Esophagus (tissue), 2 donors: ENCODE results near the gene LRMDA. TPM values are rescaled to one million over a fixed set of nuclear protein-coding genes. Genes with fewer than 3 reads are reported as not detected.

Experiments
- H3K27ac ChIP-seq, 2 donors: one replicate each; pipeline ENCODE4 v1.5.1; 2013; ENCODE audit warnings: low read depth in 2 of 2, mild to moderate bottlenecking in 2 of 2, inconsistent platforms in 1 of 2, low read length in 1 of 2, moderate library complexity in 1 of 2
- H3K27me3 ChIP-seq, 2 donors: one replicate each; pipeline ENCODE4 v1.6.1; 2013; ENCODE audit warnings: low read length in 2 of 2, control low read depth in 1 of 2, mild to moderate bottlenecking in 1 of 2; ENCODE audit not compliant: insufficient read depth in 2 of 2, control insufficient read depth in 1 of 2
- H3K36me3 ChIP-seq, 2 donors: one replicate each; pipeline ENCODE4 v1.6.1; 2013; ENCODE audit warnings: low read length in 1 of 2; ENCODE audit not compliant: control insufficient read depth in 2 of 2, insufficient read depth in 2 of 2
- H3K4me1 ChIP-seq, 2 donors: one replicate each; pipeline ENCODE4 v1.6.1; 2013; ENCODE audit warnings: low read length in 1 of 2; ENCODE audit not compliant: control insufficient read depth in 2 of 2, insufficient read depth in 2 of 2
- H3K4me3 ChIP-seq, 2 donors: one replicate each; pipeline ENCODE4 v1.5.1; 2013; ENCODE audit warnings: low read length in 2 of 2, mild to moderate bottlenecking in 2 of 2, low read depth in 1 of 2, moderate library complexity in 1 of 2
- H3K9me3 ChIP-seq, 2 donors: one replicate each; pipeline ENCODE4 v1.6.1; 2013; ENCODE audit warnings: mild to moderate bottlenecking in 2 of 2, low read depth in 1 of 2, low read length in 1 of 2, moderate library complexity in 1 of 2; ENCODE audit not compliant: control insufficient read depth in 2 of 2, insufficient read depth in 1 of 2
- WGBS, 2 donors: extraction: QIAGEN DNeasy Blood & Tissue Kit; methylation state at CpG; one replicate each; pipeline ENCODE4 v1.1.7; 2013; 5-methylcytosine and 5-hydroxymethylcytosine counted together
- polyA plus RNA-seq, 2 donors: library from polyadenylated mRNA; stranded (reverse); fragments of 200-250 nt; gene quantifications; one replicate each; pipeline ENCODE4 v1.2.3, GENCODE V29; 2013
- donor health status: healthy with polysubstance abuse.
- donor health status: Bipolar disorder and iron deficiency.

The LRMDA gene
- polyA plus RNA-seq, 2 donors, result 1.8 to 4.0 TPM

- WGBS, 2 donors, result 67 to 72% methylated on average over 33 of the region's 33 CpGs
Observed at GRCh38 chr10:76111986-76112825, 680.8 kb downstream of the LRMDA start.

GRCh38 chr10:76112826-76113150 lies 681.4 kb downstream of the LRMDA start:
- no peaks in the 10 kb centered on the region for H3K9me3 ChIP-seq
- H3K27me3 ChIP-seq, result no peaks in the 10 kb centered on the region
- H3K27ac ChIP-seq, result no peak overlapping the region
- 47 to 63% methylated on average over 2 of the region's 2 CpGs for WGBS, 2 donors
- H3K4me3 ChIP-seq, result no peak overlapping the region
- H3K4me1 ChIP-seq, result no peaks in the 10 kb centered on the region
- H3K36me3 ChIP-seq, result no peaks in the 10 kb centered on the region

More at GRCh38 chr10:76111986-76112825, 680.8 kb downstream of the LRMDA start:
- H3K27me3 ChIP-seq, result no peaks in the 10 kb centered on the region
- H3K4me1 ChIP-seq, result no peaks in the 10 kb centered on the region
- H3K4me3 ChIP-seq, result no peak overlapping the region
- H3K36me3 ChIP-seq, result no peaks in the 10 kb centered on the region
- H3K9me3 ChIP-seq, result no peaks in the 10 kb centered on the region
- H3K27ac ChIP-seq, result no peak overlapping the region

- Histone ChIP-seq H3K9me3 (no peaks in the 10 kb centered on the region), H3K36me3 (no peaks in the 10 kb centered on the region), H3K27me3 (no peaks in the 10 kb centered on the region), H3K4me3 (no peak overlapping the region), H3K4me1 (no peaks in the 10 kb centered on the region), H3K27ac (no peak overlapping the region)
- WGBS, 2 donors, result 63 to 65% methylated on average over 4 of the region's 4 CpGs
Observed at GRCh38 chr10:76113952-76114351, 682.5 kb downstream of the LRMDA start.

GRCh38 chr10:76114581-76115001 lies 683.2 kb downstream of the LRMDA start:
- Histone ChIP-seq H3K27ac (no peak overlapping the region), H3K9me3 (no peaks in the 10 kb centered on the region), H3K36me3 (no peaks in the 10 kb centered on the region), H3K27me3 (no peaks in the 10 kb centered on the region), H3K4me1 (no peaks in the 10 kb centered on the region), H3K4me3 (no peak overlapping the region)
- WGBS, 2 donors, result 62 to 70% methylated on average over 9 of the region's 9 CpGs

GRCh38 chr10:76115131-76115470 lies 683.7 kb downstream of the LRMDA start:
- no peaks in the 10 kb centered on the region for H3K9me3 ChIP-seq
- H3K27ac ChIP-seq, result no peak overlapping the region

GRCh38 chr10:76115471-76116155 lies 684.2 kb downstream of the LRMDA start:
- Histone ChIP-seq H3K4me3 (no peak overlapping the region), H3K4me1 (no peaks in the 10 kb centered on the region), H3K9me3 (no peaks in the 10 kb centered on the region), H3K27me3 (no peaks in the 10 kb centered on the region), H3K36me3 (no peaks in the 10 kb centered on the region), H3K27ac (no peak overlapping the region)
- 67 to 76% methylated on average over 11 of the region's 11 CpGs for WGBS, 2 donors

More at GRCh38 chr10:76115131-76115470, 683.7 kb downstream of the LRMDA start:
- no peak overlapping the region for H3K4me3 ChIP-seq
- 65 to 80% methylated on average over 6 of the region's 6 CpGs for WGBS, 2 donors
- no peaks in the 10 kb centered on the region for H3K27me3 ChIP-seq
- no peaks in the 10 kb centered on the region for H3K36me3 ChIP-seq
- no peaks in the 10 kb centered on the region for H3K4me1 ChIP-seq

GRCh38 chr10:76116523-76116922 lies 685.1 kb downstream of the LRMDA start:
- WGBS, 2 donors, result 78 to 83% methylated on average over 3 of the region's 3 CpGs
- no peaks in the 10 kb centered on the region for H3K9me3 ChIP-seq
- no peaks in the 10 kb centered on the region for H3K4me1 ChIP-seq
- H3K4me3 ChIP-seq, result no peak overlapping the region
- H3K27me3 ChIP-seq, result no peaks in the 10 kb centered on the region
- no peaks in the 10 kb centered on the region for H3K36me3 ChIP-seq
- no peak overlapping the region for H3K27ac ChIP-seq

- no peak overlapping the region for H3K27ac ChIP-seq
- no peaks in the 10 kb centered on the region for H3K36me3 ChIP-seq
Observed at GRCh38 chr10:76117949-76118348, 686.5 kb downstream of the LRMDA start.

GRCh38 chr10:76119036-76119435 lies 687.6 kb downstream of the LRMDA start:
- Histone ChIP-seq H3K27ac (no peak overlapping the region), H3K9me3 (no peaks in the 10 kb centered on the region), H3K4me3 (no peak overlapping the region), H3K27me3 (no peaks in the 10 kb centered on the region), H3K36me3 (no peaks in the 10 kb centered on the region), H3K4me1 (no peaks in the 10 kb centered on the region)
- 84 to 89% methylated on average over 2 of the region's 2 CpGs for WGBS, 2 donors

More at GRCh38 chr10:76117949-76118348, 686.5 kb downstream of the LRMDA start:
- Histone ChIP-seq H3K4me1 (no peaks in the 10 kb centered on the region), H3K27me3 (no peaks in the 10 kb centered on the region), H3K9me3 (no peaks in the 10 kb centered on the region), H3K4me3 (no peak overlapping the region)

- WGBS, 2 donors, result 56 to 71% methylated on average over 1 of the region's 1 CpG
- no peaks in the 10 kb centered on the region for H3K9me3 ChIP-seq
- H3K4me3 ChIP-seq, result no peak overlapping the region
- H3K27me3 ChIP-seq, result no peaks in the 10 kb centered on the region
- no peaks in the 10 kb centered on the region for H3K4me1 ChIP-seq
- no peak overlapping the region for H3K27ac ChIP-seq
- H3K36me3 ChIP-seq, result no peaks in the 10 kb centered on the region
Observed at GRCh38 chr10:76119515-76119914, 688.1 kb downstream of the LRMDA start.
